WI38 (cell line): ENCODE results near the gene SLC39A2.
"Not testable (repeated sequence)": the region's sequence is repeated elsewhere in the genome, so short reads cannot be mapped to it uniquely, and the experiment has no call there.

Experiments used
- H3K4me3 ChIP-seq: 2 replicates; pipeline ENCODE4 v1.5.1; 2011; ENCODE audit warnings: low read depth, mild to moderate bottlenecking, control low read depth, low read length
- TF ChIP-seq, protein P1 (sequence below): IDR thresholded peaks from 2 replicates; pipeline ENCODE4 v1.5.1; 2012; ENCODE audit warnings: low read depth, mild to moderate bottlenecking, control low read depth, low read length

SLC39A2 gene, protein sequence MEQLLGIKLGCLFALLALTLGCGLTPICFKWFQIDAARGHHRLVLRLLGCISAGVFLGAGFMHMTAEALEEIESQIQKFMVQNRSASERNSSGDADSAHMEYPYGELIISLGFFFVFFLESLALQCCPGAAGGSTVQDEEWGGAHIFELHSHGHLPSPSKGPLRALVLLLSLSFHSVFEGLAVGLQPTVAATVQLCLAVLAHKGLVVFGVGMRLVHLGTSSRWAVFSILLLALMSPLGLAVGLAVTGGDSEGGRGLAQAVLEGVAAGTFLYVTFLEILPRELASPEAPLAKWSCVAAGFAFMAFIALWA

GRCh38 chr14:20998674-20999366, at the start of gene SLC39A2:
SLC39A2 (plus strand) TSS chr14:20999293; CDS start chr14:20999447, 154 bp downstream.
- TF ChIP-seq, protein P1, sequence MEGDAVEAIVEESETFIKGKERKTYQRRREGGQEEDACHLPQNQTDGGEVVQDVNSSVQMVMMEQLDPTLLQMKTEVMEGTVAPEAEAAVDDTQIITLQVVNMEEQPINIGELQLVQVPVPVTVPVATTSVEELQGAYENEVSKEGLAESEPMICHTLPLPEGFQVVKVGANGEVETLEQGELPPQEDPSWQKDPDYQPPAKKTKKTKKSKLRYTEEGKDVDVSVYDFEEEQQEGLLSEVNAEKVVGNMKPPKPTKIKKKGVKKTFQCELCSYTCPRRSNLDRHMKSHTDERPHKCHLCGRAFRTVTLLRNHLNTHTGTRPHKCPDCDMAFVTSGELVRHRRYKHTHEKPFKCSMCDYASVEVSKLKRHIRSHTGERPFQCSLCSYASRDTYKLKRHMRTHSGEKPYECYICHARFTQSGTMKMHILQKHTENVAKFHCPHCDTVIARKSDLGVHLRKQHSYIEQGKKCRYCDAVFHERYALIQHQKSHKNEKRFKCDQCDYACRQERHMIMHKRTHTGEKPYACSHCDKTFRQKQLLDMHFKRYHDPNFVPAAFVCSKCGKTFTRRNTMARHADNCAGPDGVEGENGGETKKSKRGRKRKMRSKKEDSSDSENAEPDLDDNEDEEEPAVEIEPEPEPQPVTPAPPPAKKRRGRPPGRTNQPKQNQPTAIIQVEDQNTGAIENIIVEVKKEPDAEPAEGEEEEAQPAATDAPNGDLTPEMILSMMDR = no peak
- H3K4me3 ChIP-seq = no peak within 1 kb of the TSS

- H3K4me3 ChIP-seq = not testable (repeated sequence)
These were observed 44.2 kb upstream of the SLC39A2 start, which contains the start of gene RNASE2 for GRCh38 chr14:20954736-20955537. RNASE2 (plus strand) TSS chr14:20955487; CDS start chr14:20955772, 285 bp downstream.

GRCh38 chr14:20955538-20955873, 43.6 kb upstream of the SLC39A2 start:
- not testable (repeated sequence) for H3K4me3 ChIP-seq

GRCh38 chr14:20956376-20956976, 42.6 kb upstream of the SLC39A2 start:
- TF ChIP-seq, protein P1 = no peak
- H3K4me3 ChIP-seq = no peak overlapping the region

DNA sequence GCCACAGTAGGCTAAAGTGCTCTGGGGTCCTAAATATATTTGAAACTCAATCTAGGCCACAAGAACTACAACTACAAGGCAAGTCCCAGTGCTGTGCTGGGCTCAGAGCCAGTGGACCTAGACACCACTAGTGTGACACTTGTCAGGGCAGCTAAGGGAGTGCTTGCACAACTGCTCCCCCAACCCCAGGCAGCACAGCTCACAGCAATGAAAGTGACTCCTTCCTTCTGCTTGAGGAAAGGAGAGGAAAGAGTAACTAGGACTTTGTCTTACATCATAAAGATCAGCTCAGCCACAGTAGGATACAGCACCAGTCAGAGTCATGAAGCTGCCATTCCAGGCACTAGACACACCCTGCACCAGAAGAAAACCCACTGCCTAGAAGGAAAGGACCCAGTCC, 40.1 kb upstream of the SLC39A2 start:
- not testable (repeated sequence) for H3K4me3 ChIP-seq

DNA sequence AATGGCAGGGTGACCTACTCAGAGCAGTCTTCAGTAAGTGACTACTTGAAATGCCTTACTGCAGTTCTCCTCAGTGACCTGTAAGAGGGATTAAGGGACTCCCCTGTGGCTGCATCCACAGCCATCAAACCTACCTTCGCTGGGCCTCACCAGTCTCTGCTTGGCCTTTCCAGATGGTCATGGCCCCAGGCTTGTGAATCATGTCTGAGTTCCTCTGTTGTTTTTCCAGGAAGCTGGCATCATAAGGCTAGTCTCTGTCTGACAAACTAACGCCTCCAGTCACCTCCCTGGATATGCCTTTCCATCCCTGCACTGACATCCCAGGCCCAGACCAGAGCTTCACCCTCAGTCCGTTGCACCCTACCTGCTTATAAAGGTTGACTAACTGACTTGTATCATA, 29.8 kb upstream of the SLC39A2 start:
- TF ChIP-seq, protein P1 = no peak
- no peak overlapping the region for H3K4me3 ChIP-seq

- TF ChIP-seq, protein P1 = no peak
- H3K4me3 ChIP-seq = peak overlapping the region; percentile 70
These were observed 28.5 kb upstream of the SLC39A2 start for GRCh38 chr14:20970647-20970982.

GRCh38 chr14:20970983-20971704, 27.9 kb upstream of the SLC39A2 start:
- peak overlapping the region; percentile 70 for H3K4me3 ChIP-seq

More at GRCh38 chr14:20970983-20971704, 27.9 kb upstream of the SLC39A2 start:
- TF ChIP-seq, protein P1 = peak; percentile 100
